SH-SY5Y (cell line): Measurements from ENCODE around the gene NXNL1.

Source experiments
- GATA2 ChIP-seq: IDR thresholded peaks from 2 replicates; pipeline ENCODE4 v1.6.1; 2011; ENCODE audit warnings: mild to moderate bottlenecking, low read depth, low read length
- GATA3 ChIP-seq: IDR thresholded peaks from 2 replicates; pipeline ENCODE4 v1.6.1; 2011; ENCODE audit warnings: low read depth, mild to moderate bottlenecking, low read length, moderate library complexity

DNA sequence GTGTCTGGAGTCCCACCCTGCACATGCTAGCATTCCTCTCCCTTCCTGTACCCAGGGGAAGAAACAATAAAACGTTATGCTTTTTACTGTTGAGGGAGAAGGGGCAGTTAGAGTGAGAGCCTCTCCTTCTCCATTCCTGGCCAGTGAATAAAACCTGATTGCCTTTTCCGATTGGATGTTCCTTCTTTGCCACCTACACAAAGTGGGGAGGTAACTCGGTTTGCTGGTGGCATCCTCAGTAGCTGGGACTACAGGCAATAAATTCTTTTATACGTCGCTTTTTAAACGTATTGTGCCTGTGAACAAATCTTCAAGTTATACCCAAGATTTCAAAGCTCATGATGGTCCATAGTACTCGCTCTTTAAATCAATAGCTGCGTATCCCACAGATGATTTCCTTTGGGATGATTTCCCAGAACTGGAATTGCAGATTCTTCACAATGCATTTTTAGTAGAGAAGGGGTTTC is 41.5 kb downstream of the NXNL1 start:
- no peak for TF ChIP-seq GATA2
- no peak for TF ChIP-seq GATA3
